Measurements from ENCODE around the gene RBBP8NL. TPM values are rescaled to one million over a fixed set of nuclear protein-coding genes. Genes with fewer than 3 reads are reported as not detected.
A peak's percentile ranks its signal among the peaks of the same experiment; 100 is the strongest.

Gene RBBP8NL
- total and polyA plus RNA-seq, 9 of the 15 experiments (the other 6 are each of a cell fraction or from before 2014, with no cell fraction given), result not detected

DNA sequence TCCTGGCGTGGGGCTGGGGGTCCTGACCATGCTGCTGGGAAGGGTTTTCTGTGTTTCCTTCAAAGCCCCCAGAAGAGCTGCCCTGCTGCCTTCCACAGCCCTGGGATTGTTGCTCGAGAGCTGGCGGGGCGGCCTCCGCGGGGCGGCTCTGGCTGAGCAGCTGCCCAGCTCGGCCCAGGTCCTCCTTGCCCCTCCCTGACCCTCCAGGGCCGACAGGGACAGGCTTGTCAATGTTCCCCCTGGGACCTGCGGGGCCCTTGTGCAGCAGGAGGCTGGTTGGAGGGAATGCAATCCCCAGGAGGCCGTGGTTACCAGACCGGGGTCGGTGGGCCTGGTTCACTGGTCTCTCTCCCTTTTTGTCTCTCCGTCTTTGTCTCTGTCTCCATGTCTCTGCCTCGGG, 28.6 kb upstream of the RBBP8NL start:
- intact Hi-C loops (cut with micrococcal nuclease) (no loop called here), in situ Hi-C loops (cut with MboI) (no loop called here)
- Histone ChIP-seq H3K27me3 (ENCODE audit: control insufficient read depth in 2 of 2, insufficient read depth in 2 of 2, low read length in 2 of 2) (peaks cover 5 to 36% of the 10 kb centered on the region in 2 experiments; a peak in 4 of 5 replicates), H3K9me1 (ENCODE audit: control insufficient read depth, insufficient read depth, low read length) (no peaks in the 10 kb centered on the region), H3K9me3 (replicated peaks; ENCODE audit: control insufficient read depth, insufficient read depth, low read depth, low read length) (no peaks in the 10 kb centered on the region), H3K4me2 (ENCODE audit: insufficient read depth, low read length) (no peak overlapping the region), H4K20me1 (replicated peaks; ENCODE audit: control insufficient read depth, insufficient read depth, low read length) (no peaks in the 10 kb centered on the region), H3K79me2 (ENCODE audit: control insufficient read depth, insufficient read depth, low read length) (no peaks in the 10 kb centered on the region), H3K4me1 (replicated peaks in 1 of 2; ENCODE audit: control insufficient read depth in 2 of 2, insufficient read depth in 2 of 2, low read length in 2 of 2) (peaks cover 14 to 69% of the 10 kb centered on the region in 2 experiments), H3K27ac (ENCODE audit: extremely low read depth, low read depth, low read length) (no peak overlapping the region), H3K4me3 (no peak overlapping the region), H3K9ac (ENCODE audit: insufficient read depth in 1 of 2, low read depth in 2 of 2, low read length in 2 of 2) (0 out of 4 replicates have a peak overlapping the region, but pooled peaks of 1 of the 2 experiments have one; percentile 35), H2AFZ (ENCODE audit: low read depth, low read length) (no peak overlapping the region), H3K36me3 (ENCODE audit: control insufficient read depth, insufficient read depth, low read length) (no peaks in the 10 kb centered on the region)
- ATAC-seq, result no peak
- TF ChIP-seq ILK (tag; IDR thresholded peaks at IDR 0.05; ENCODE audit: borderline replicate concordance, low read depth) (no peak), PRMT5 (CRISPR knock-in tag; IDR thresholded peaks at IDR 0.05) (no peak)
- no TSS peak for BruUV-seq (replicated peaks)
- FAIRE-seq, result no peak
- WGBS (ENCODE audit: insufficient coverage, low coverage, missing lambda C conversion rate), result 46% methylated on average over 13 of the region's 15 CpGs
- POLR2A ChIA-PET, result interaction anchor here (1.0 kb wide), 1 partner anchor 53 kb away, joined by 3 read pairs; no protein-coding TSS in a partner anchor
- DNase-seq (ENCODE audit: extremely low read depth in 1 of 4, low spot score in 3 of 4), result no peak
- CTCF ChIA-PET (ENCODE audit: low intra/inter-chr PET ratio), result no interaction called here

DNA sequence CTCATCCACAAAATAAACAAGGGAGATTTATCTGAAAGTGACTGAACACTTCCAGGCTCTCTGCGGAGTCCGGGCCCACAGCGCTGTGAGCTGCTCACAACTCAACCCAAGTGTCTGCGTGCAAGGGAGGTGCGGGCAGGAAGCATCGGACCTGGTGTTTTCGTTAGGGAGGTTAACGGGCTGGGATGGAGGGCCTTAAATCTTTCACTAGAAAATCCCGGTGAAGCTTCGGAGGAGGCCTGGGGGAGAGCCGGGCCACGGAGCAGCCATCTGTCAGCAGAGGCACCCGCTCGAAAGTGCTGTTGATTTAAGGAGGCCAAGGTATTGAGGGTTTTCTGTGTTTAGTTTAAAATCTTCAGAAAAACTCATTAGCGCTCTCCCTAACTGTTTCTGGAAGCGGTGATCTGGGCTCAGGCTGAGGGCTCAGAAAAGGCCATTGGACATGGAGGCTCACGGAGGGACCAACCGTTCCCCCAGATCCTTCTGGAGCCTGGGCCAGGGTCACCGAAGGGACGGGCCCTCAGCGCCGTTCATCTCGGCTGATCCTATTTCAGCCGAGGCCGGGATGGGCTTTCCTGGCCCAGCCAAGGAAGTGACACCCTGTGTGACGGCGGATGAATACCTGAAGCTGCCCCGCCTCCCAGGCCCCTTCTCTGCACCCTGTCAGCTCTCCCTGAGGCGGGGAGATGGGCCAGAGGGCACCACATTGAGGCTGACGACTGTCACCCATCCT, 27.7 kb upstream of the RBBP8NL start:
- H3K9ac ChIP-seq (ENCODE audit: insufficient read depth in 1 of 2, low read depth in 2 of 2, low read length in 2 of 2), result peak overlapping the region in 1 of 2 experiments; percentile 35; a peak in 1 of 4 replicates
- DNase-seq (ENCODE audit: extremely low read depth in 1 of 4, low spot score in 3 of 4) (no peak), FAIRE-seq (no peak), ATAC-seq (no peak)
- 29% methylated on average over 30 of the region's 30 CpGs for WGBS (ENCODE audit: insufficient coverage, low coverage, missing lambda C conversion rate)
- peak; percentile 27 for TF ChIP-seq MEIS2 (IDR thresholded peaks at IDR 0.05; ENCODE audit: partially characterized antibody)
- no peak for TF ChIP-seq ZNF668 (CRISPR knock-in tag; IDR thresholded peaks at IDR 0.05)
- TF ChIP-seq, protein P1, sequence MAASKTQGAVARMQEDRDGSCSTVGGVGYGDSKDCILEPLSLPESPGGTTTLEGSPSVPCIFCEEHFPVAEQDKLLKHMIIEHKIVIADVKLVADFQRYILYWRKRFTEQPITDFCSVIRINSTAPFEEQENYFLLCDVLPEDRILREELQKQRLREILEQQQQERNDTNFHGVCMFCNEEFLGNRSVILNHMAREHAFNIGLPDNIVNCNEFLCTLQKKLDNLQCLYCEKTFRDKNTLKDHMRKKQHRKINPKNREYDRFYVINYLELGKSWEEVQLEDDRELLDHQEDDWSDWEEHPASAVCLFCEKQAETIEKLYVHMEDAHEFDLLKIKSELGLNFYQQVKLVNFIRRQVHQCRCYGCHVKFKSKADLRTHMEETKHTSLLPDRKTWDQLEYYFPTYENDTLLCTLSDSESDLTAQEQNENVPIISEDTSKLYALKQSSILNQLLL (CRISPR knock-in tag; IDR thresholded peaks at IDR 0.05; ENCODE audit: borderline replicate concordance), result no peak
- H3K79me2 ChIP-seq (ENCODE audit: control insufficient read depth, insufficient read depth, low read length), result no peaks in the 10 kb centered on the region
- no peak overlapping the region for H3K4me2 ChIP-seq (ENCODE audit: insufficient read depth, low read length)
- no peak overlapping the region for H3K27ac ChIP-seq (ENCODE audit: extremely low read depth, low read depth, low read length)
- no peak overlapping the region for H2AFZ ChIP-seq (ENCODE audit: low read depth, low read length)
- H3K9me1 ChIP-seq (ENCODE audit: control insufficient read depth, insufficient read depth, low read length), result no peaks in the 10 kb centered on the region
- POLR2A ChIA-PET, result interaction anchor here (0.6 to 1.6 kb wide), 6 partner anchors 10 to 503 kb away, joined by 3 to 6 read pairs (median 4); no protein-coding TSS in a partner anchor
- no peaks in the 10 kb centered on the region for H4K20me1 ChIP-seq (replicated peaks; ENCODE audit: control insufficient read depth, insufficient read depth, low read length)
- CTCF ChIA-PET (ENCODE audit: low intra/inter-chr PET ratio), result no interaction called here
- BruUV-seq (replicated peaks), result no TSS peak
- H3K27me3 ChIP-seq (ENCODE audit: control insufficient read depth in 2 of 2, insufficient read depth in 2 of 2, low read length in 2 of 2), result peaks cover 5 to 42% of the 10 kb centered on the region in 2 experiments; a peak in 4 of 5 replicates
- intact Hi-C loops (cut with micrococcal nuclease), result no loop called here
- H3K9me3 ChIP-seq (replicated peaks; ENCODE audit: control insufficient read depth, insufficient read depth, low read depth, low read length), result no peaks in the 10 kb centered on the region
- in situ Hi-C loops (cut with MboI), result no loop called here
- H3K4me3 ChIP-seq, result no peak overlapping the region
- H3K4me1 ChIP-seq (replicated peaks in 1 of 2; ENCODE audit: control insufficient read depth in 2 of 2, insufficient read depth in 2 of 2, low read length in 2 of 2), result peaks cover 14 to 76% of the 10 kb centered on the region in 2 experiments
- H3K36me3 ChIP-seq (ENCODE audit: control insufficient read depth, insufficient read depth, low read length), result no peaks in the 10 kb centered on the region

Measured in K562 (cell line).